LoVo (cell line): ENCODE results near the gene MAPK10.
"Not testable (repeated sequence)": the region's sequence is repeated elsewhere in the genome, so short reads cannot be mapped to it uniquely, and the experiment has no call there.

ENCODE experiments used
- DNase-seq: peaks from one replicate; pipeline ENCODE4 v3.0.0-alpha.2; 2016; ENCODE audit warnings: low spot score

MAPK10 gene

DNA sequence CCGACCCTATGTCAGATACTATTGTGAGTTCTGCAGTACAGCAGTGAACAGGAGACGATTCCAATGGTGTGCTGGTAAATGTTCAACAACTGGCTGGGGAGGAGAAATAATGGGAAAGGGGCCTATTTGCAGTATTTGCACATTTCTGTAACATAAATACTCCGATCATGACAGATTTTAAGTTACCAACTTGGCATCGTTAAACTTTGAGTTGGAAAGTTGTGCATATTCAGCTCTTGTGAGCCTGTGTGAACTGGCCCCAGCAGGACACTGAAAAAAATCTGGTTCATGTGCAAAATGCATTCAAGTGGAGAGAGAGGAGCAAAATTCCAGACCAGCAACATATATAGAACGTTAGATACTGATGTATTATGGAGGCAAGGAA, 175.0 kb downstream of the MAPK10 start:
- no peak for DNase-seq

DNA sequence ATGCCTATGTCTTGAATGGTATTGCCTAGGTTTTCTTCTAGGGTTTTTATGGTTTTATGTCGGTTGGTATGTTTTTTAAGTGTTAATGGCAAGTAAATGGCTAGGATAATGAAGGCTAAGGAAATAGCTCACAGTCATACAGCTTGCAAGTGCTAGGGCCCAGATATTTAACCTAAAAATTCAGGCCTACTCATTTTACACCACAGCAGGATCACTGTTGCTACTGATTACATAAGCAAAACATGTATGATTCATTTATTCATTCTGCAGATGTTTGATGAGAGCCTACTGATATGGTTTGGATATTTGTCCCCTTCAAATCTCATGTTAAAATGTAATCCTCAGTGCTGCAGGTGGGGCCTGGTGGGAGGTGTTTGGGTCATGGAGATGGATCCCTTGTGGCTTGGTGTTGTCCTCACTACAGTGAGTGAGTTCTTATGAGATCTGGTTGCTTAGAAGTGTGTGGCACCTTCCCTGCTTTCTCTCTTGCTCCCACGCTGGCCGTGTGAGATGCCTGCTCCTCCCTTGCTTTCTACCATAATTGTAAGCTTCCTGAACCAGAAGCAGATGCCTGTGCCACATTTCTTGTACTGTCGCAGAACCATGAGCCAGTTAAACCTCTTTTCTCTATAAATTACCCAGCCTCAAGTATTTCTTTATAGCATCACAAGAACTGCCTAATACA, 175.5 kb downstream of the MAPK10 start:
- no peak for DNase-seq

GRCh38 chr4:86181585-86181984, 178.3 kb downstream of the MAPK10 start:
- DNase-seq = no peak

DNA sequence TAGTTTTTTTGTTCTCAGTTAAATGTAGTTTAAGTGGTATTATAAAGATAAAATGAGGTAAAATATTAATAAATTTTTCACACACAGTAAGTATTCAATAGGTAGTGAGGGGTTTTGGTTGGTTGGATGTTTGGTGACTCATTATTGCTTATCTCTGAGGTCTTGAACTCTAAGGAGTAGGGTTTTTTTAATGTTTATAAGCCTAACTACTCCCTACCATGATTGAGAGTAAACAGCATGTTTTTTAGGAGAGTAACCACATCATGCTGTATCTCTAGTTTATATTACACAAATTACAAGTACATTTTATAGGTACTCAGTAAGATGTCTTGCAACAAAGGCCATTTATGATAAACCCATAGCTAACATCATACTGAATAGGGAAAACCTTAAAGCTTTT, 181.6 kb downstream of the MAPK10 start:
- no peak for DNase-seq

DNA sequence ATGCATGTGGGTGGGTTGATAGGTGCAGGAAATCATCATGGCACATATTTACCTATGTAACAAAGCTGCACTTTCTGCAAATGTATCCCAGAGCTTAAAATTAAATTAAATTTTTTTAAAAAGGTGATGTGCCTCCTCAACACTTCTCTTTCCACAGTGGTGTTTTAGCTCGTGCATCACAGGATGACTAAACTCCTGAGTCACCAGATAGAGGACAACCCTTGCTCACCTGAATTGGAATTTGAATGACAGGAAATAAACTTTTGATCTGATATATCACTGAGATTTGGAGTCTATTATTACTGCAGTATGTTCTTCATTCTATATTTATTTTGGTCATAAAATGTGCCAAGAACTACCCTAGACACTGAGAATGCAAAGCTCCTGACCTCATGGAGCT, 185.3 kb downstream of the MAPK10 start:
- DNase-seq = no peak

DNA sequence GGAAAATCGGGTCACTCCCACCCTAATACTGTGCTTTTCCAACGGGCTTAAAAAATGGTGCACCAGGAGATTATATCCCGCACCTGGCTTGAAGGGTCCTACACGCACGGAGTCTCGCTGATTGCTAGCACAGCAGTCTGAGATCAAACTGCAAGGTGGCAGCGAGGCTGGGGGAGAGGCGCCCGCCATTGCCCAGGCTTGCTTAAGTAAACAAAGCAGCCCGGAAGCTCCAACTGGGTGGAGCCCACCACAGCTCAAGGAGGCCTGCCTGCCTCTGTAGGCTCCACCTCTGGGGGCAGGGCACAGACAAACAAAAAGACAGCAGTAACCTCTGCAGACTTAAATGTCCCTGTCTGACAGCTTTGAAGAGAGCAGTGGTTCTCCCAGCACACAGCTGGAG, 191.5 kb downstream of the MAPK10 start:
- DNase-seq = not testable (repeated sequence)

DNA sequence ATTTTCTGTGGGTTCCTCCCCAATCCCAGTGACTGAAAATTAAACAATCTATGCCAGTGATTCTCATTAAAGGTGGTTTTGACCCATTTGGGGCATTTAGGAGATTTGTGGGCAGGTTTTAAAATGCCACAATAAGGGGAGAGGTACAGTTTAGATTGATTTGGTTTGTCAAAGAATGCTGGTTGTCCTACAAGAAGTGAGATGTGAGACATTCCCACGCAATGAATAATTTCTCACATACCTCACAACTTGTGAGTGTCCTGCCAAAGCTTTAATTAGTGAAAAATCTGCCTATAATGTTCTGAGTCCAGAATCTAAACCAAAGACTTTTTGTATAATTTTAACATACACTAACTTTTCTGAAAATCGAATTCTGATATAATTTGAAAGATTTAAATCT, 199.4 kb downstream of the MAPK10 start:
- DNase-seq = no peak

- no peak for DNase-seq
These were observed 200.6 kb downstream of the MAPK10 start for GRCh38 chr4:86159216-86159615.

DNA sequence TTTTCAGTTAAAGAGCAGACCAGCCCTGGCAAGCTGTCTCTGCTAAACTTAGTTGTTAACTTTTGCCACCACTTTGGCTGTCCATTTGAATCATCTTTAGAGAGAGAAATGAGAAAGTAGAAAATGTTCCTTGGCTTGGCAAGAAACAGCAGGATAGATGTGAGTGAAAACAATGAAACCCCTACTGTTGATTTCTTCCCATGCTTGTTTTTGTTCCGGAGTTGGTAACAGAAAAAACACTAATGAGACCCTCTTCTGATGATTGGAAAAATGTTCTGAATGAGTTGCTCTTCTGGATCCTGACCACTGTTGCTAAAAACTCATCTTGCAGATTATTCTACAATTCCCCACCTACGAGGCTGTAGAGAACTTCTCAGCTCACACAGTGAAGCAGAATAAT, 203.3 kb downstream of the MAPK10 start:
- no peak for DNase-seq

DNA sequence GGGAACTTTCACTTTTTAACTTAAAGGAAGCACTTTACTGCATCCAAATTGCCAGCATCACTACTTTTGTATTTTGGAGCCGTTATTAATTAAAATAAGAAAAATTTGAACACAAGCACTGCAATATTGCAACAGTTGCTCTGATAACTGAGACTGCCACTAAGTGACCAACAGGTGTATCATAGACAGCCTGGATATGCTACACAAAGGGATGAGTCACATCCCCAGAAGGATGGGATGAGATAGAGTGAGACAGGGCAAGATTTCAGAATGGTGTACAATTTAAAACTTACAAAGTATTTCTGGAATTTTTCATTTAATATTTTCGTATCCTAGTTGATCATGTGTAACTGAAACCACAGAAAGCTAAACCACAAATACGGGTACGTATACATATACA, 204.1 kb downstream of the MAPK10 start:
- DNase-seq = no peak

DNA sequence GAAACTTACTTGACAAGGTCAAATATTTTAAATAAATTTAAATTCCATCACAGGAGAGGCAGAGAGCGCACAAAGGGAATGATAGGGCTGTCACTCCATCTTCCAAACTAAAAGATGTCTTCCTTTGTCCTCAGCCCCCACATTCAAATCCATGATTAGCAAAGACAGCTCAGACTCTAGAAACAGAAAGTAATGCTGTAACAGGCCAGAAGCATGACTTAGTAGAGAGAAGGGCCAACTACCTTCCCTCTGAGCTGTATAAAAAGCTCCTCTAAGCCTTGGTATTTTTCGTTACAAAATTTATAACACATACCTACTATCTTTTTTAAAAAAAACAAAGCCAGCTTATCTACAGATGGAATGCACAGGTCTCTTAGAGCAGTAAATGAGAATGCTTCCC, 207.4 kb downstream of the MAPK10 start:
- DNase-seq = no peak

DNA sequence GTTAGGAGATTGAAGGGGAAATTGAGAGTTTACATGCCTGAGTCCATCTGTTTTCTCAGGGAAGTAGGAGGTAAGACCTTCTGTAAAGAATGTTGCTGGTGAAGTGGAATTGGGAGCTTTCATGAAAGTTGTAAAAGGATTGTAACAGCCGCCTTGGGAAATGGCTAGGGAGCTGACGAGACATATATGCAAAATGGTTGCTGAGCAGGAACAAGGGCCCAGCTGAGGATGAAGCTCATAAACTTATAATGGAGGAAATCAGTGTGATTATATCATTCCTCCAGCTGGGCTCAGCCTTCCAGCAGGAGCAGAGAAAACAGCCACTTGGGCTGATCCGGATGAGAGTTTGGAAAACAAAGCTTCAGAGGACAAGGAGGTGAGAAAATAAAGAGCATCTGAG, 208.7 kb downstream of the MAPK10 start:
- DNase-seq = no peak

- DNase-seq = no peak
These were observed 218.7 kb downstream of the MAPK10 start for GRCh38 chr4:86141161-86141560.

DNA sequence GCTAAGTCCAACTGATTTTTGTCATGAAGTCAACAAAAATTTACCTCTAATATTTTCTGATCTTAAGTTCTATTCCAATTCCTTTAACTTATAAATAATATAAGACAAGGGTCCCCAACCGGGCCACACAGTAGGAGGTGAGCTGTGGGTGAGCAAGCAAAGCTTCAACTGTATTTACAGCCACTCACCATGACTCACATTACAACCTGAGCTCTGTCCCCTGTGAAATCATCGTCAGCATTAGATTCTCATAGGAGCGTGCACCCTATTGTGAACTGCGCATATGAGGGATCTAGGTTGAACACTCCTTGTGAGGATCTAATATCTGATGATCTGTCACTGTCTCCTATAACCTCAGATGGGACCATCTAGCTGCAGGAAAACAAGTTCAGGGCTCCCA, 227.4 kb downstream of the MAPK10 start:
- DNase-seq = no peak

DNA sequence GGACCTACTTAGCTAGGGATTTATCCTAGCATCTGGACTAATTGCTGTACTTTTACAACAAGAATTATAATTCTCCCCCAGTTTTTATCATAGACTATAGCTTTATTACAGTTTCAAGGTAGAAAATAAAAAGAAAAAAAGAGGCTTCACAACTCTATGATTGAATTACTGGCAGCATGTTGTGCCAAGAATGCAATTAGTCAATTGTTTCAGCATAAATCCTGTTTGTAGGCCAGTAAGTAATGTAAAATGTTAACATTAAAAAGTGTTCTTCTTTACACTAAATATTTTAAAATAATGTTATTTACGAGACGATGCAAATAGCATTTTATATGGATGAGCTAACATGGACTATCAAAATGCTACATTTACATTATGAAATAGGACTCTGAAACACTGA, 228.4 kb downstream of the MAPK10 start:
- DNase-seq = no peak

GRCh38 chr4:86130160-86130933, 229.5 kb downstream of the MAPK10 start:
- no peak for DNase-seq

DNA sequence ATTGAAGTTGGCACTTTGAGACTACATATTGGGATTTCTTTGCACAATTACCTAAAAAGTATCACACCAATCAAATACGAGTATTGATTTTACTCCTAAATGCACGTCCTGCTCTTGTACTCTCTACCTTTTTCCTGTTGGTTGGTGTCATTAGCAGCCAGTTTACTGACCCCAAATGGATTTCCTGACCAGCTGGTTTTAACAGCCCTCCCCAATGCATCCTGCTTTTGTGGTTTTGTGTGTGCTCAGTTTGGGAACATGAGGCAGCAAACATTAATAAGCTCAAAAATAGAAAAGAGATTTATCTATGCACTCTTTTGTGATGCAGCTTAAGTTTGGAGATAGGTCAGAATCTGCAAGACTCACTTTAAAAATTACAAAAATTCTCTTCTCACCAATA, 230.3 kb downstream of the MAPK10 start:
- DNase-seq = no peak

GRCh38 chr4:86122404-86122803, 237.4 kb downstream of the MAPK10 start:
- no peak for DNase-seq

DNA sequence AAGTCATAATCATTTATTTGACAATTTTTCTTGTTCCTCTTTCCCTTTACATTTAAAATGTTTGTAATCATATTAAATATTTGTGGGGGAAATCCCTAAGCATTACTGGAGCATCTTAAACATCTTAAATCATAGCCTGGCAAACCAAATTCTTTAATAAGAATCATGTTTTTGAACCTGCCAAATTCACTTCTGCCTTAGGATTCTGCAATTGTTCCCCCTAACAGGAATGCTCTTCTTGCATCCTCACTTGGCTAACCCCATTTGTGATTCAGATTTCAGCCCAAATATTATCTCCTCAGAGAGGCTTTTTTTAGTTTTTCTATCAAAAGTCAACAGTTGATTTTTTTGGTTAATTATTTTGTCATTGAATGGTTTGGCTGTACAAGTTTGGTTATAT, 241.1 kb downstream of the MAPK10 start:
- no peak for DNase-seq

DNA sequence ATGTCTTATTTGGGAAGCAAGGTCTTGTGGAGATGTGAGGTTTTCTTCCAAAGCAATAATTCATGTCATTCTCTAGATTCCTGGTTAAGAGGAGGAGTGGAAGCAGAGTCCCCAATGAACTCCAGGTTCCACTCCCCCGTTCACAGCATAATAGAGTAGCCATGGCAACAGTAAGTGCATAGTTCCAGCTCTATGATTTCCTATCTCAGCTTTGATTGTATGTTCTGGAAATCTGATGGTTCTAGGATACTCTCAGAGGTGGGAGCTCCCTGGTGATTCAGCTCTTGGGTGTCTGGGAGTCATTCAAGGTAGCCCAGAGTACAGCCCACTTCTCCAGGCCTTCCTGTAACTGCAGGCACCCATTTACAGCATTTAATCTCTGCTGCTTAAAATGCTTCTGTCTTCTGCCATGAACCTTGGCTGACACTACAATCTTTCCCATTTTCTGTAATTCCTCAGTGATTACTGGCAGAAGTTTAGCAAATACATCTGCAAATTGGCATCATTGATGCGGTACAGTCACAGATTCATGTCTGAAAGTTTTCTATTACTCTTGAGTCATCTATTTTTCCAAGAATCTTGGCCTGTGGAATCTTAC, 242.0 kb downstream of the MAPK10 start:
- DNase-seq = no peak

- no peak for DNase-seq
These were observed 245.3 kb downstream of the MAPK10 start for GRCh38 chr4:86114563-86114962.

DNA sequence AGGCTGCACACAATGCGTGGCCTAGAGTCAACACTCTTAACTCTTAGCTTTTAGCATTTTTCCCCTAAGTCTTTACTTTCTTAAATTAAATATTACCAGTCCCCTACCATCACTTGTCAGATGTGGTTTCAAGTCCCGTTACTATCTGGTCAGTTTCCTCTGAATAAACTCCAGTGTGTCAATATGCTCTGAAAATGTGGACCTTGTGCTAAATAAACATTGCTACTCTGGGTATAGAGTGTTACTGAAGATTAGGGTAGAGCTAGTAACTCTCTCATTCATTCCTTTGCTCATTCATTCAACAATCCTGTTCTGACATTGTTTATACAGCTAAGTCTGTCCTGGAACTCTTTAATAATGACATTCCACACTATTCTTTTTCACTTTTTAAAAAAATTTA, 251.0 kb downstream of the MAPK10 start:
- no peak for DNase-seq

DNA sequence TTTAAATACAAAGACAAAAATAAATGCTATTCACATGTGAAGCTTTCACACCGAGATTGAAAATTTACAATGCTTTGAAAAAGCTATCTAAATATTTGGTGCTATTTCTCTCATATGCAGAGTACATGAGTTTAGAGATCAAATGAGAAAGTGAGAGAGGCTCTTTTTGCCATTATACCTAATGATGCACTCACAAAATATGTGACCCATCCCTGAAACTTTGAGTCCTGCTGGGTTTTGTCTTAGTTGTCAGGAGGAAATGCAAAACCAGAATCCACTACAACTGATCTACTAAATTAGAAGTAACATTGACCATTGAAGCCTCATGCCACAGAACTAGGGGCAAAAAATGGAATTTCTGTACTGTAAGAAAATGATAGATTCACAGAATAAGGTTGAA, 251.7 kb downstream of the MAPK10 start:
- no peak for DNase-seq

GRCh38 chr4:86107112-86107511, 252.7 kb downstream of the MAPK10 start:
- no peak for DNase-seq
